Measurements from ENCODE around the gene ZNF536.

ZNF536 gene

DNA sequence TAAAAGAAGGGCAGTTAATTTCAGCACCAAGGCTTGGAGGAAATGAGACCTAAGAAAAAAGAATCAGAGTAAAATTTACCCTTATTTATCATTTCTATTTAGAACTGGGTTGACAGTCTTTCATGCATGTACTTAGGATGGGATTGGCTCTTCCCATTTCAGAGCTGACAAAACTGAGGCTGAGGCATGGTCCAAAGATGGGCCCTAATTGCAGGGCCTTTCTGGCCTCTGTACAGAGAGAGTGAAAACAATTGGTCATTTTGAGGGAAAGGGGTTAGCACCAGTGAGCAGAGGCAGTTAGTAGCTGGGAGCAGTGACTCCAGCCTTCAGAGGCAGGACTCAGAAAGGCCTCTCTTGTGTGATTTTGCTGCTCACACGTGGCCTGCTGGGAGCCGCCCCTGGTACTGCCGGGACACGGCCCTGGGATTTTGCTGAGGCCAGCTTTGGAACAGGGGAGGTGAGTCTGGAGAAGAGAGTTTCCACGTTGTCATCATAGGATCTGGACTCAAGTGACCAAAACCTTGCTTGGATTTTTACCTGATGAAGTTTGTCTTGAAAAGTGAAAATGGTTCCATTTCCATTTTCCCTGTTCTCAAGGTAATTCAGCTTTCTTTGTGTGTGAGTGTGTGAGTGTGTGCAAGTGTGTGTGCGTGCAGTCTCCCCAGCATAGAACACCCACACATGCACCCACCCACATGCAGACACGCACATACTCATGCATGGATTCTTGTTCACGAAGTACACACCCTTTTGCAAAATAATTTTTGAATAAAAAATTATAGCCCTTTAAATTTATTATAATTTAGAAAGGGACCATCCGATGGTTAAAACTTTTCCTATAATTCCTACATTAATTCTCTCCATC, at the start of gene ZNF536:
ZNF536 (plus strand) TSS at position 425 of the 865 bp plus-strand sequence. CDS start 71,179 bp downstream, outside the sequence.
- DNase-seq (ENCODE audit: low read depth, low spot score) = no peak

DNA sequence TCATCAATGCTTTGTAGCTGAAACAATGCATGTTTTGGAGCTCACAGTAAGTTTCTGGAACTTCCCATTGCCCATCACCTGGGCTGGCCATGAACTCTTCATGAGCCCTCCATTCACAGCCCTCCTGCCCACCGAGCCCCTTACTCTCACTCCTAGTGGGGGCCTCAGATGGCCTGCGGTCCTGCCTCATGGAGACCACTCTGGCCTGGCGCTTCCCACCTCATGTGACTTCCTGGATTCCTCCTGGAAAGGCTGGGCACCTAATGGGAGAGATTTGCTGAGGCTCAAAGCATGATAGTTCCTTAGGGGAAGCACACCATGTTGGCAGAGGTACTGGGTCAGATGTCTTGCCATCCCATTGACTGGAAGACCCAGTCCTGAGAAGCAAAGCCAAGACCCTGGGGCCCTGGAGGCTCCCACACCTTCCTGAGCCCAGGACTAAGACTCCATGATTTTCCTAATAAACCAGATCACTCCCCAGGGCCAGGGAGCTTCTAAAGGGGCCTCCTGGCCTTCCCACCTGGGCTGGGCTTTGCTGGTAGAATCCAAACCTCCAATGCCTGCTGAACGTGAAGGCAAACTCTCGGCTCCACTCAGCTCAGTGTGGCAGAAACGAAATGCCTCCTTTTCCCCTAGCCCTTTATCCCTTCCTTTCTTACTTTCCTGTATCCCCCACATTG, 49.4 kb upstream of the ZNF536 start:
- DNase-seq (ENCODE audit: low read depth, low spot score) = no peak

- no peak for DNase-seq (ENCODE audit: low read depth, low spot score)
These were observed 48.3 kb upstream of the ZNF536 start for GRCh38 chr19:30323904-30324303.

DNA sequence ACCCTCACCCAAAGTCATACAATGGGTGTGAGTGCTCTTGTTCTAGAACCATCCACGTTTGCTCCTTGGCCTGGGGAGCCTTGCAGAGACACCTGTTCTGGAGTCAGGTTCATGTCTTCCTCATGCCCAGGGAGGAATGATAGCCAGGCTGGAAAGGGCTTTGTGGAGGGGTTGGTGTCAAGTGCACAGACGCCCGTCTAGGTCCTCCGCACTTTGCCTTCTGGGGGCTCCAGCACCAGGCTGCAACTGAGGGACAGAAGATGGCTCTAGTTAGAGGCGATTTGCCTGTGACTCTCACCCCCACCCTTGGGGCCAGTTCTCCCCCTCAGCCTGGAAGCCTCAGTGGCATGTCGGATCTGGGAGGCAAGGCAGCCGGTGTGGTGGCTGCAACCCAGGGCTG, 47.2 kb upstream of the ZNF536 start:
- no peak for DNase-seq (ENCODE audit: low read depth, low spot score)

DNA sequence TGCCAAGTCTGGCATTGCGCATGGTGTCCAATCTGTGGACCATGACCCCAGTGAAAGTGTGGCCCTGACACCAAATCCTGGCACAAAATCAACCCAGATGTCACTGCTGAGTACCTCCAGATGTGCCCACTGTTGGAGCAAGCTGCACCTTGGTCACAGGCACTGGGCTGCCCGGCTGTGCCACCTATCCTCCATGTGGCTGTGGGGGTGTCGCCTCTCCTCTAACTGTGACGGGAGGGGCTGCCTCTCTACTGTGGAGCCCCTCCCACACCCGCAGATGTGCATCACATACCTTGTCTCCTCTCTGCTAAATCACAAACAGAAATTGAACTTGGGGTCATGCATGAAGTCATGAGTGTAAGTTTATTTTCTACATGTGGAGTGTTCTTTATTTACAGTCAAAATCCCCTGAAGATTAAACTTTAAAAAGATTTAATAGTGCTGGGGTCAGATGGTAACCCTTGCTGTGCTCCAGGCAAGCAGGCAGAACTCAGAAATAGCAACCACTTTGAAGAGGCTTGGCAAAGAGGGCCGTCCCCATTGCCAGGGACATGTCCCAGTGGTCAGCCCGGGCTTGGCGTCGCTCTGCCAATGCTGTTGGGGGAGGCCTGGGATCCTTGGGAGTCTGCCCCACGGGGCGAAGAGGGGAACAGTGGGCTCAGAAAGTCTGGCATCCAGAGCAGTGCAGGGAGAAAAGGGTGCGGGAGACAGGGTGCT, 46.4 kb upstream of the ZNF536 start:
- DNase-seq (ENCODE audit: low read depth, low spot score) = no peak

DNA sequence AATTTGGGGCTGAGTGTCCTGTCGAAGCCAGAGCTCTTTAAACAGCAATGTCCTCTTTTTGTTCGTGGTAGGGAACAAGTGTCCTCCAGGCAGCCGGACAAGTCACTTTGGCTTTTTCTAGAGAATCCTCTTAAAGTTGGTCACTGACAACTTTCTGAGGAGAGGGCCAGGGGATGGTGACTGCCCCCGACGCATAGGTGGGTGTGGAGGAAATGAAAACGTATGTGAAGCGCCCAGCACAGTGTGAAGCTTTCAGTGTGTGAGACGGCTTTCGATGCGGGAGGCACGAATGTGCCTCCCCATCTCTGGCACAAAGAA, 45.8 kb upstream of the ZNF536 start:
- DNase-seq (ENCODE audit: low read depth, low spot score) = no peak

- DNase-seq (ENCODE audit: low read depth, low spot score) = no peak
These were observed 44.9 kb upstream of the ZNF536 start for GRCh38 chr19:30327331-30327730.

- no peak for DNase-seq (ENCODE audit: low read depth, low spot score)
These were observed 44.1 kb upstream of the ZNF536 start for GRCh38 chr19:30328096-30328495.

DNA sequence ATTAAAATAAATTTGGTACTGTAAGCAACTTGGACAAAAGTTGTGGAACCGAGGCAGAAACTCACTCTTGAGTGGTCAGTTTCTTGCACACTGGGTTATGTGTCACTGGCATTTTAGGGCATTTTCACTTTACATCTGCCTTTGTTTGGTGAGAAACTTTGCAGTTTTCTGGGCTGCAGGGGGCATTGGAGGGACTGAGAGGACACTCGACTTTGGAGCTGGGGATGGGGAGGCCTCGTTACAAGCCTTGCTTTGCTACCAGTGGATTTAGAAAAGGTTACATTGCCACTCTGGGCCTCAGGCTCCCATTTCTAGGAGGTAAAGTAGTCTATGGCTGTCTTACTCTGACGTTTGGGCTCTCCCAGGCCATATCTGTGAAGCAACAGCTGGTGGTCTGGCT, 41.9 kb upstream of the ZNF536 start:
- DNase-seq (ENCODE audit: low read depth, low spot score) = no peak

- DNase-seq (ENCODE audit: low read depth, low spot score) = no peak
These were observed 39.5 kb upstream of the ZNF536 start for GRCh38 chr19:30332445-30333234.

GRCh38 chr19:30333291-30334065, 38.7 kb upstream of the ZNF536 start:
- DNase-seq (ENCODE audit: low read depth, low spot score) = no peak

GRCh38 chr19:30334841-30335240, 37.3 kb upstream of the ZNF536 start:
- DNase-seq (ENCODE audit: low read depth, low spot score) = no peak

GRCh38 chr19:30335306-30335886, 36.8 kb upstream of the ZNF536 start:
- no peak for DNase-seq (ENCODE audit: low read depth, low spot score)

DNA sequence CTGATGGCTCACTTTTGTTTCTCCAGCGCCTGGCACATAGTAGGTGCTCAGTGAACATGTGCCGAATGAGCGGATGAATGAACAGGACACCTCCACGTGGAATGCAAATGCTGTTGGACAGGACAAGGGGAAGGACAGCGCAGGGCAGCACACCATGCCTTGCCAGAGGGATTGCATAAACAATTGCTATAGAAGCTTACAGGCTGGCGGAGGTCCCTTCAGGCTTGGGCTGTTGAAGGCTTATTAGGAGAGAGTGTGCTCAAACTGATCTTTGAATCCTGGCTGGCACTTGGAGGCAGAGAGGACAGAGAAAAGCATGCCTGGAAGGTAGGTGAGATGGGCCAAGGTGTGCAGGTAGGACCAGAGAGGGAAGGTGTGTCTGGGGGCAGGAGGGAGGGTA, 35.9 kb upstream of the ZNF536 start:
- DNase-seq (ENCODE audit: low read depth, low spot score) = no peak

DNA sequence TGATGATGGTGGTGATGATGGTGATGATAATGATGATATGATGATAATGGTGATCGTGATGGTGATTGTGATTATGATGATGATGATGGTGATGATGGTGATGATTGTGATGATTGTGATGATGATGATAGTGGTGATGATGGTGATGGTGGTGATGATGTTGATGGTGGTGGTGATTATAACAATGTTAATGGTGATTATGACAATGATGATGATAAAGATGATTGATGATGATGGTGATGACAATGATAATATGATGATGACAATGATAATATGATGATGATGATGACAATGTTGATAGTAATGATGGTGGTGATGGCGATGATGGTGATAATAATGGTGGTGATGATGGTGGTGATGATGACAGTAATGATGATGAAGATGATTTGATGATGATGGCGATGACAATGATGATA, 34.1 kb upstream of the ZNF536 start:
- no peak for DNase-seq (ENCODE audit: low read depth, low spot score)

- no peak for DNase-seq (ENCODE audit: low read depth, low spot score)
These were observed 33.1 kb upstream of the ZNF536 start for GRCh38 chr19:30338878-30339623.

DNA sequence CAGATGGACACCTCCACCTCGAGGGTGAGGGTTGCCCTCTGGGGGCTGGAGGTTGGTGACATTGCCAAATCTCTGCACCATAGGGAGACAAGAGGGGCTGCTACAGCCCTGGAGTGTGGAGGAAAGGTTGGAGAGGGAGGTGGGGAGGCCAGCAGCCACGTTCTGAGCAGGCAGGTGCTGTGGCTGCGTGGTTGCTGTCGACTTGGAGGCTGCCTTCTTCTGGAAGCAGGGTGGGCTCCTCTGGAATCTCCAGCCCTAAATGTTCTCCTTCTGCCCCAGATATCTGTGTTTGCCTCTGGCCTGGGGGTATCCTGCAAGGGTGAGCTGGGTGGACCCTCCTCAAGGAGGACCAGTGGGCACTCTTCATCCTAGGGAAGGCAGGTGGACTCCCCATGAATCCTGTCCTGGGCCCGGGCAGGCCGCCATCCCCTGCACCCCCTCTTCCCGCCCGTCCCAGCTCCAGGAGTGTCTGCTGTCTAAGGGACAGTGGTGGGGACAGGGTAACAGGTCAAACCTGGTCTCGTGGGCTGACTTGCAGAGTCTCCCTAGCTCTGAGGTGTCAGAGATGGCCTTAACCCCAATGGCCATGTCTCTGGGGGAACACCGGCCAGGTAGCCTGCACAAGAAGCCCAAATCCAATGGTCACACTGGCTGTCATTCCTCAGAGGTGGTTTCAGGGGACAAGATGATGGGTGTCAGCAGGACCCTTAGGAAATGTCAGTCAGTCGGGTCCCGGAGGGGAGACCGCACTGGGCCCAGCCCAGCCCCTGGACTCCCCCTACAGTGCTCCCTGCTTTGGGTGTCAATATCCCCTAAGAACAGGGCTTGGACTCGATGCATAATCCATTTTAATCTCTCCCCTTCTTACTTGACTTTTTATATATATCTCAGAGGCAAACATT, 32.3 kb upstream of the ZNF536 start:
- no peak for DNase-seq (ENCODE audit: low read depth, low spot score)

DNA sequence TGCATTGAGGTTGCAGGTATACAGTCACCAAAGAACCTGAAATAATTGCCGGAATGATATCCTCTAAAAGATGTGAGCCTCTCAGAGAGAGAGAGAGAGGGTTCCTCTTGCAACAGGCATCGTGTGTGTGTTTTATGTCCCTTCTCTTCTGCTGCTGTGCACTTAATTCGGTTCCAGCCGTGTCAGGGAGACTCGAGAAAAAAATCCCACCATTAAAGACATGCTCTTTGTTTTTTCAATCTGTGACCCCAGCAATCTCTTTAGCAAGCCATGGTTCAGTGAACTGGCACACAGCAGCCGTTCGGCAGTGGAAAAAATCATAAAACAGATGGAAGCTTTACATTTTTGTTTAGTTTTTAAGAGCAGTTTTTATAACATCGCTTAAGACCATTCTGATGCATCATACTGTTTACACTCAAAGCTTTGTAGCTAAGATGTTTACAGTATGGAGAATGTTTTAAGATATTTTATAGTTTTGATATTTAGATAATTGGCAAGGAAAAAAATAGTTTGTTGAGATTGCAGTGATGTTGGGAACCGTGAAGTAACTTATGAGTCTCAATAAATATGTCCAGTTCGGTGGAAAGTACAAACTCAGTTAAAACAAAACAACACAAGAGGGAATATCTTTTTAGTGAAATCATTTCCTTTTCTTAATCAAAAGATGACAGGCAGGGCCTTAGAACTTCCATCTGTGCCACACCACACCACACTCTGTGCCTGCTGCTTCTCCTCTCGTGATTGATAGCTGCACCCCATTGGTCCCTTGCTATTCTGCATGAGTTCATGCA, 31.2 kb upstream of the ZNF536 start:
- no peak for DNase-seq (ENCODE audit: low read depth, low spot score)
